HG03575 (cell line): Measurements from ENCODE around the gene CBLN1.

Experiments used
- ATAC-seq: cut with Tn5 transposase; IDR thresholded peaks from one replicate; pipeline ENCODE4 v1.9.1; 2021; ENCODE audit not compliant: unreplicated experiment, insufficient number of reproducible peaks, low FRiP score; ENCODE audit errors: extremely low read depth

The CBLN1 gene

GRCh38 chr16:49281480-49281842 lies at the start of gene CBLN1:
TSS of gene CBLN1 (minus strand) at chr16:49281838. CDS start at chr16:49281465, 373 bp downstream.
- no peak for ATAC-seq

- no peak for ATAC-seq
Observed at GRCh38 chr16:49330562-49331201, 49.0 kb upstream of the CBLN1 start.

GRCh38 chr16:49328325-49328724 lies 46.7 kb upstream of the CBLN1 start:
- no peak for ATAC-seq

- ATAC-seq: no peak
Observed at GRCh38 chr16:49327466-49327865, 45.8 kb upstream of the CBLN1 start.

GRCh38 chr16:49324703-49325102 lies 43.1 kb upstream of the CBLN1 start:
- no peak for ATAC-seq

GRCh38 chr16:49315602-49316001 lies 34.0 kb upstream of the CBLN1 start:
- no peak for ATAC-seq

- no peak for ATAC-seq
Observed at GRCh38 chr16:49312389-49312985, 30.8 kb upstream of the CBLN1 start.

GRCh38 chr16:49311823-49312222 lies 30.2 kb upstream of the CBLN1 start:
- no peak for ATAC-seq

- ATAC-seq: no peak
Observed at GRCh38 chr16:49307176-49307575, 25.5 kb upstream of the CBLN1 start.

- ATAC-seq: no peak
Observed at GRCh38 chr16:49305406-49305805, 23.8 kb upstream of the CBLN1 start.

- no peak for ATAC-seq
Observed at GRCh38 chr16:49292413-49292812, 10.8 kb upstream of the CBLN1 start.

- ATAC-seq: no peak
Observed at GRCh38 chr16:49287572-49287971, 5.9 kb upstream of the CBLN1 start.

GRCh38 chr16:49284962-49285361 lies 3.3 kb upstream of the CBLN1 start:
- no peak for ATAC-seq

GRCh38 chr16:49283376-49284049 lies 1.9 kb upstream of the CBLN1 start:
- ATAC-seq: no peak

GRCh38 chr16:49282690-49283375 lies 1.2 kb upstream of the CBLN1 start:
- no peak for ATAC-seq

- ATAC-seq: no peak
Observed at GRCh38 chr16:49281843-49282642, 405 bp upstream of the CBLN1 start.

- no peak for ATAC-seq
Observed at GRCh38 chr16:49280841-49281371, 732 bp downstream of the CBLN1 start.

GRCh38 chr16:49280105-49280741 lies 1.4 kb downstream of the CBLN1 start:
- ATAC-seq: no peak
